HG03060 (cell line): ENCODE data around the gene GID4.
"Not testable (repeated sequence)": the region's sequence is repeated elsewhere in the genome, so short reads cannot be mapped to it uniquely, and the experiment has no call there.

Experiments
- ATAC-seq: cut with Tn5 transposase; IDR thresholded peaks from one replicate; pipeline ENCODE4 v1.9.1; 2021; ENCODE audit warnings: low read depth, moderate number of reproducible peaks; ENCODE audit not compliant: unreplicated experiment

Gene GID4

GRCh38 chr17:18038861-18039534 is at the start of gene GID4, which contains the start of gene ATPAF2:
GID4 (plus strand) TSS chr17:18039408; CDS start chr17:18039465, 57 bp downstream.
ATPAF2 (minus strand) TSS chr17:18039168; CDS start chr17:18039013, 155 bp downstream.
- ATAC-seq: peak; percentile 78

GRCh38 chr17:17989618-17990017 is 49.6 kb upstream of the GID4 start:
- ATAC-seq: no peak

GRCh38 chr17:17990282-17990681 is 48.9 kb upstream of the GID4 start:
- no peak for ATAC-seq

- ATAC-seq: no peak
These were observed 45.8 kb upstream of the GID4 start for GRCh38 chr17:17993366-17993765.

- ATAC-seq: no peak
These were observed 45.4 kb upstream of the GID4 start for GRCh38 chr17:17993852-17994251.

- no peak for ATAC-seq
These were observed 44.7 kb upstream of the GID4 start for GRCh38 chr17:17994271-17995069.

- not testable (repeated sequence) for ATAC-seq
These were observed 43.3 kb upstream of the GID4 start for GRCh38 chr17:17995887-17996286.

GRCh38 chr17:17998934-17999333 is 40.3 kb upstream of the GID4 start:
- ATAC-seq: no peak

GRCh38 chr17:17999364-18000029 is 39.7 kb upstream of the GID4 start:
- ATAC-seq: no peak

GRCh38 chr17:18000030-18000408 is 39.2 kb upstream of the GID4 start:
- ATAC-seq: no peak

GRCh38 chr17:18002171-18002570 is 37.0 kb upstream of the GID4 start:
- ATAC-seq: no peak

GRCh38 chr17:18004345-18004744 is 34.9 kb upstream of the GID4 start:
- ATAC-seq: no peak

- no peak for ATAC-seq
These were observed 34.3 kb upstream of the GID4 start for GRCh38 chr17:18004884-18005305.

- no peak for ATAC-seq
These were observed 33.7 kb upstream of the GID4 start for GRCh38 chr17:18005496-18005895.

- no peak for ATAC-seq
These were observed 32.5 kb upstream of the GID4 start for GRCh38 chr17:18006495-18007239.

- no peak for ATAC-seq
These were observed 30.5 kb upstream of the GID4 start for GRCh38 chr17:18008496-18009268.

GRCh38 chr17:18009609-18010420 is 29.4 kb upstream of the GID4 start:
- ATAC-seq: no peak

GRCh38 chr17:18011286-18011685 is 27.9 kb upstream of the GID4 start:
- no peak for ATAC-seq

- ATAC-seq: no peak
These were observed 25.2 kb upstream of the GID4 start for GRCh38 chr17:18014006-18014405.
